Nephron progenitor cell (in vitro differentiated cells): ENCODE results near the gene PSAPL1.

Experiments used
- DNase-seq: peaks from one replicate; pipeline ENCODE4 v3.0.0; 2021
- H3K27ac Mint-ChIP-seq: 2 replicates; pipeline ENCODE4 v1.8.0; 2021; ENCODE audit warnings: mild to moderate bottlenecking, moderate library complexity, mixed read lengths
- H3K27me3 Mint-ChIP-seq: 2 replicates; pipeline ENCODE4 v1.8.0; 2021; ENCODE audit warnings: mild to moderate bottlenecking, low read depth, mixed read lengths; ENCODE audit not compliant: poor library complexity
- H3K36me3 Mint-ChIP-seq: 2 replicates; pipeline ENCODE4 v1.8.0; 2021; ENCODE audit warnings: low read depth, mixed read lengths
- H3K4me1 Mint-ChIP-seq: 2 replicates; pipeline ENCODE4 v1.8.0; 2021; ENCODE audit warnings: mixed read lengths
- H3K4me3 Mint-ChIP-seq: 2 replicates; pipeline ENCODE4 v1.8.0; 2021; ENCODE audit warnings: mild to moderate bottlenecking, moderate library complexity, mixed read lengths
- H3K9me3 Mint-ChIP-seq: 2 replicates; pipeline ENCODE4 v1.8.0; 2021; ENCODE audit warnings: mild to moderate bottlenecking, moderate library complexity, mixed read lengths
- TF ChIP-seq, protein P1 (sequence below): fragments of 200-600 bp; sonication (generic); IDR thresholded peaks from 2 replicates; pipeline ENCODE4 v1.5.0; 2021; ENCODE audit warnings: antibody characterized with exemption

Gene PSAPL1

DNA sequence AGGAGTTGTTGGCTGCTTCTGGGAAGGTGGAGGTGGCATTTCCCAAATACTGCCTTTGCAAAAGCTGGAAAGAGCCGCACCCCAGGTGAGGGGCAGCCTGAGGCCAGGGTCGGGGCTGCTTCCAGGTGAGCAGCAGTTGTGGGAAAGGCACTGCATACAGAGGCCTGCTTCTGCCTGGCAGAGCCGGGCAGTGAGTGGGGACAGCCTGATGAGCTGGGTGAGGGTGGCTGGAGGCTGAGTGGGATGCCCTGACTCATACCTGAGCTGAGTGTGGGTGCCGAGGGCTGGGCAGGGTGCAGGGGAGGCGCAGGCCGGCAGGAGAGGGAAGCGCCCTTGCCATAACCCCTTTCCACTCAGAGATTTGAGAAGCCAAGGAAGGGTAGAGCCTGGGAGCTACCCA, 6.5 kb upstream of the PSAPL1 start:
- TF ChIP-seq, protein P1, sequence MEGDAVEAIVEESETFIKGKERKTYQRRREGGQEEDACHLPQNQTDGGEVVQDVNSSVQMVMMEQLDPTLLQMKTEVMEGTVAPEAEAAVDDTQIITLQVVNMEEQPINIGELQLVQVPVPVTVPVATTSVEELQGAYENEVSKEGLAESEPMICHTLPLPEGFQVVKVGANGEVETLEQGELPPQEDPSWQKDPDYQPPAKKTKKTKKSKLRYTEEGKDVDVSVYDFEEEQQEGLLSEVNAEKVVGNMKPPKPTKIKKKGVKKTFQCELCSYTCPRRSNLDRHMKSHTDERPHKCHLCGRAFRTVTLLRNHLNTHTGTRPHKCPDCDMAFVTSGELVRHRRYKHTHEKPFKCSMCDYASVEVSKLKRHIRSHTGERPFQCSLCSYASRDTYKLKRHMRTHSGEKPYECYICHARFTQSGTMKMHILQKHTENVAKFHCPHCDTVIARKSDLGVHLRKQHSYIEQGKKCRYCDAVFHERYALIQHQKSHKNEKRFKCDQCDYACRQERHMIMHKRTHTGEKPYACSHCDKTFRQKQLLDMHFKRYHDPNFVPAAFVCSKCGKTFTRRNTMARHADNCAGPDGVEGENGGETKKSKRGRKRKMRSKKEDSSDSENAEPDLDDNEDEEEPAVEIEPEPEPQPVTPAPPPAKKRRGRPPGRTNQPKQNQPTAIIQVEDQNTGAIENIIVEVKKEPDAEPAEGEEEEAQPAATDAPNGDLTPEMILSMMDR = no peak

DNA sequence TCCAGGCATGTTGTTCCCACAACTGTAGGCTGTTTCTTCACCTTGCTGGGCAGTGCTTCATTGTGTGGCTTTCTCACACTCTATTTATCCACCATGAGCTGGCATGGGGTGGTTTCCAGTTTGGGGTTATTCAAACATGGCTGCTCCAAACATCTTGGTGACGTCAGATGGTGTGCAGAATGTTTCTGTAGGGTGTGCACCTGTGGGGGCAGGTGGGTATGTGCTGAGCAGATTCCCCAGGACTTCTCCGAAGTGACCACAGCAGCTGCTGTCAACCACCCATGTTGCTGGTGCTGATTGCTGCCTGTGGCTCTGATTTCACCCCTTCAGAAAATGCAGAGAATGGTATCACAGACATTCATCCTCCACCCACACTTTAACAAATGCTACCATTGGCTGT, 5.0 kb upstream of the PSAPL1 start:
- Mint-ChIP-seq H3K27ac (no peak overlapping the region), H3K4me1 (peaks cover 46% of the 10 kb centered on the region), H3K27me3 (peaks cover 8% of the 10 kb centered on the region), H3K9me3 (peaks cover 20% of the 10 kb centered on the region), H3K4me3 (no peak overlapping the region), H3K36me3 (peaks cover 6% of the 10 kb centered on the region)
- TF ChIP-seq, protein P1 = no peak
- DNase-seq = no peak

More for the DNA sequence above, 6.5 kb upstream of the PSAPL1 start:
- peaks cover 8% of the 10 kb centered on the region for H3K27me3 Mint-ChIP-seq
- no peak for DNase-seq
- peaks cover 6% of the 10 kb centered on the region for H3K36me3 Mint-ChIP-seq
- H3K9me3 Mint-ChIP-seq = peaks cover 20% of the 10 kb centered on the region
- H3K4me1 Mint-ChIP-seq = peaks cover 45% of the 10 kb centered on the region
- no peak overlapping the region for H3K27ac Mint-ChIP-seq
- no peak overlapping the region for H3K4me3 Mint-ChIP-seq

DNA sequence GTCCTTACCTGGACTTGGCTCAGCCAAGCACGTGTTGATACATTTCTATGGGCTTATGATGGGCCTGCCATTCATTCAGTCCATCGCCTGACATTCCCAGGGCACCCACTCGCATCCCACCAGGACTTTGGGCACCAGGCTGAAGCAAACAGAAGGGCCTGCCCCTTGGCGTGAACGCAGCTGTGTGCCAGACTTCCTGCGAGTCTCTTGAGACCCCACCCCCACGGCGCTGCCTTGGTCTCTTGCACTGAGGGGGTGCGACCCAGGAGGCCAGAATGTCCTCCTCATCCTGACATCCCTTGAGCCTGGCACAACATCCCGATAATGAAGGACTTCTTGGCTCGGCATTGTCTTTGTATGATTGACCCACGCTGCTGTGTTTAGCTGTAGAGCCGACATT, 1.5 kb upstream of the PSAPL1 start:
- TF ChIP-seq, protein P1 = no peak
- Mint-ChIP-seq H3K27me3 (peaks cover 8% of the 10 kb centered on the region), H3K27ac (no peak overlapping the region), H3K36me3 (peaks cover 6% of the 10 kb centered on the region), H3K9me3 (peaks cover 20% of the 10 kb centered on the region), H3K4me1 (peaks cover 23% of the 10 kb centered on the region), H3K4me3 (no peak overlapping the region)
- DNase-seq = no peak

DNA sequence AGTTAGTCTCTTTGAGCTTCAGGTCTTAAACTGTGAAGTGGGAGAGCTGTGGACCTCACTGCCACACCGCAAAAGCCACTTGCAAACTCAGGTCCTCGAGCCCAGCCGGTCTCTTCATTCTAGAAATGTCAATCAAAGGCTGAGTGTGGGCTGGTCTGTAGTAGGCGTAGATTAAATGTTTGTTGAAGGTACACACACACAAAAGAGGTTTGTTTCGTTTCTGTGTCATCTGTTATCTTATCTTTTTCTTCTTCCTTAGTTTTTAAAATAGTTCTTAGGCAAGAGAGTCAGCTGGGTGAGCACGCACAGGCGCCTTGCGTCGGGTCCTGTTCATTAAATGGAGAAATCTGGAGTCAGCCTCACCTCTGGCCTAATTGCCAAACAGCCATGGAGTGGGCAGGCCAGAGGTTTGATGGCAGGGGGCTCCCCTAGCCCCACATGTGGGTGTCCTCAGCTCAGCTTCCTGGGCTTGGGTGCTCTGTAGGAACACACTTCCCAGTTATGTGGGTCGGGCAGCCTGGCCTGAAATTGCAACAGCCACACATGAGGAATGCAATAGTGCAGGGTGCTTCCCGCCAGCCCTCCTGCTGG, 836 bp upstream of the PSAPL1 start:
- peak overlapping the region; percentile 78 for H3K27ac Mint-ChIP-seq
- H3K9me3 Mint-ChIP-seq = peaks cover 20% of the 10 kb centered on the region
- H3K4me3 Mint-ChIP-seq = no peak overlapping the region
- peaks cover 6% of the 10 kb centered on the region for H3K36me3 Mint-ChIP-seq
- peaks cover 23% of the 10 kb centered on the region for H3K4me1 Mint-ChIP-seq
- TF ChIP-seq, protein P1 = no peak
- no peak for DNase-seq
- peaks cover 4% of the 10 kb centered on the region for H3K27me3 Mint-ChIP-seq

DNA sequence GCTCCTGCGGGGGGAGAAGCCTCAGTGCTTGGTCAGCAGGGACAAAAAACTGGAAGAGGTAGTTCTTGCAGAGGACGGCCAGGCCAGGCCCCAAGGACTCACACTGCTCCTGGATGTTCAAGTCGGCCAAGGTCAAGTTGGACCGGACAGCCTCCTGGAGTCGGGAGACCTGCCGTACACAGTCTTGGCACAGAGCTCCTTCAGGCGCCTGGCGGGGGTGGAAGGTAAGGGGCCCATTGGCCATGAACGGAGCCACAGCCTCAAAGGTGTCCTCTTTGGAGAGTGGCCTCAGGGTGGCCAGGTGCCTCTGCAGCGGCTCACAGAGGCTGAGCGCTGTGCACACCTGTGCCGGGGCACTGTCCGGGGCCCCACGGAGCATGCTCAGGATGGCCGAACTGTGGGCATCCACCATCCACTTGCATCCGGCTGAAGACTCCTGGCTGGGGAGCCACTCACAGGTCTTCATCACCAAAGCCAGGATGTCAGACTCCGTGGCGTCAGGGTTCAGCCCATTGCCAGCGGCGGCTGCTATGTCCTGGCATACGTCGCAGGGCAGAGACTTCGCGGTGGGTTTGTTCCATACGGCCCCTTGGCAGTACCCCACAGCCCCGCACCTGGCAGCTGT, 477 bp downstream of the PSAPL1 start:
- H3K4me3 Mint-ChIP-seq = no peak overlapping the region
- TF ChIP-seq, protein P1 = no peak
- peaks cover 2% of the 10 kb centered on the region for H3K36me3 Mint-ChIP-seq
- no peak overlapping the region for H3K27ac Mint-ChIP-seq
- H3K4me1 Mint-ChIP-seq = peaks cover 33% of the 10 kb centered on the region
- DNase-seq = no peak
- peaks cover 11% of the 10 kb centered on the region for H3K9me3 Mint-ChIP-seq
- H3K27me3 Mint-ChIP-seq = peaks cover 4% of the 10 kb centered on the region
